Measurements from ENCODE around the gene HAAO. TPM values are rescaled to one million over a fixed set of nuclear protein-coding genes. Genes with fewer than 3 reads are reported as not detected.

Gene HAAO
- total and polyA plus RNA-seq, 2 experiments from 2014 or later: 2.6 to 3.2 TPM

GRCh38 chr2:42764096-42764495, 28.3 kb downstream of the HAAO start, which contains the start of gene OXER1:
Gene OXER1 (minus strand): TSS chr2:42764135. CDS start chr2:42764062, 73 bp downstream.
- H3K9me2 ChIP-seq (ENCODE audit: insufficient read depth): no peaks in the 10 kb centered on the region
- 0 out of 2 replicates have a peak, but pooled peaks cover under 1% of the 10 kb centered on the region for H3K4me1 ChIP-seq (ENCODE audit: insufficient read depth)
- no peak within 1 kb of the TSS for H3K27ac Mint-ChIP-seq
- H3K4me1 Mint-ChIP-seq: peaks cover 11% of the 10 kb centered on the region
- H3K4me2 ChIP-seq: no peak within 1 kb of the TSS
- no peaks in the 10 kb centered on the region for H3K36me3 ChIP-seq (ENCODE audit: insufficient read depth)
- H3K27me3 ChIP-seq (ENCODE audit: insufficient read depth): no peaks in the 10 kb centered on the region
- H2AFZ ChIP-seq: no peak within 1 kb of the TSS
- no peaks in the 10 kb centered on the region for H3F3A ChIP-seq (replicated peaks; ENCODE audit: low read depth)
- H3K9me3 Mint-ChIP-seq: no peaks in the 10 kb centered on the region
- DNase-seq (ENCODE audit: low spot score): no peak
- no peak within 1 kb of the TSS for H3K4me3 ChIP-seq
- TF ChIP-seq ETS1 (IDR thresholded peaks at IDR 0.05): no peak
- TF ChIP-seq NANOG (IDR thresholded peaks at IDR 0.05; ENCODE audit: borderline replicate concordance): no peak
- no peak for TF ChIP-seq CTCF (conservative IDR thresholded peaks at IDR 0.05; ENCODE audit: low read depth in 2 of 2)
- TF ChIP-seq ZNF331 (CRISPR knock-in tag; IDR thresholded peaks at IDR 0.05; ENCODE audit: low read depth): no peak
- no peak for TF ChIP-seq EZH2phosphoT487 (IDR thresholded peaks at IDR 0.05; ENCODE audit: unreplicated experiment)
- no peaks in the 10 kb centered on the region for H3K79me2 ChIP-seq (replicated peaks; ENCODE audit: insufficient read depth)
- H4K20me1 ChIP-seq (replicated peaks; ENCODE audit: insufficient read depth): peaks cover 5% of the 10 kb centered on the region; the same call in 1 of the 2 replicates
- no peak within 1 kb of the TSS for H3K27ac ChIP-seq (ENCODE audit: low read depth)
- H3K36me3 Mint-ChIP-seq (ENCODE audit: low read depth): peaks cover 5% of the 10 kb centered on the region; the same call in 2 of the 3 replicates
- H3K4me3 Mint-ChIP-seq: no peak within 1 kb of the TSS
- ATAC-seq: peak; percentile 15; the same call in 2 of the 3 replicates
- peaks cover 4% of the 10 kb centered on the region for H3K27me3 Mint-ChIP-seq (ENCODE audit: insufficient read depth, low read depth, poor library complexity)

- no peak overlapping the region for H3K4me3 Mint-ChIP-seq
- Histone ChIP-seq H3K27me3 (ENCODE audit: insufficient read depth) (no peaks in the 10 kb centered on the region), H3K4me3 (no peak overlapping the region), H2AFZ (no peak overlapping the region), H3K79me2 (replicated peaks; ENCODE audit: insufficient read depth) (no peaks in the 10 kb centered on the region), H3F3A (replicated peaks; ENCODE audit: low read depth) (no peaks in the 10 kb centered on the region), H3K4me2 (no peak overlapping the region), H4K20me1 (replicated peaks; ENCODE audit: insufficient read depth) (peaks cover 5% of the 10 kb centered on the region; the same call in 1 of the 2 replicates), H3K27ac (ENCODE audit: low read depth) (no peak overlapping the region), H3K9me2 (ENCODE audit: insufficient read depth) (no peaks in the 10 kb centered on the region), H3K36me3 (ENCODE audit: insufficient read depth) (no peaks in the 10 kb centered on the region), H3K4me1 (ENCODE audit: insufficient read depth) (0 out of 2 replicates have a peak, but pooled peaks cover 6% of the 10 kb centered on the region)
- peaks cover 2% of the 10 kb centered on the region for H3K27me3 Mint-ChIP-seq (ENCODE audit: insufficient read depth, low read depth, poor library complexity)
- H3K9me3 Mint-ChIP-seq: no peaks in the 10 kb centered on the region
- H3K27ac Mint-ChIP-seq: no peak overlapping the region
- H3K36me3 Mint-ChIP-seq (ENCODE audit: low read depth): peaks cover 5% of the 10 kb centered on the region; the same call in 2 of the 3 replicates
- no peak for ATAC-seq
- TF ChIP-seq ZNF462 (CRISPR knock-in tag; IDR thresholded peaks at IDR 0.05) (no peak), CTCF (conservative IDR thresholded peaks at IDR 0.05; ENCODE audit: low read depth in 2 of 2) (no peak; a peak in 1 of 4 replicates), EZH2 (IDR thresholded peaks at IDR 0.05; ENCODE audit: low read depth, unreplicated experiment) (no peak)
- peaks cover 8% of the 10 kb centered on the region for H3K4me1 Mint-ChIP-seq
- no peak for DNase-seq (ENCODE audit: low spot score)
Observed at GRCh38 chr2:42762823-42763804, 29.3 kb downstream of the HAAO start.
